Fibroblast of skin of right quadriceps (primary cell): Measurements from ENCODE around the gene SKOR1.

Experiments
- DNase-seq: peaks from one replicate; pipeline ENCODE4 v3.0.0-alpha.2; 2013

The SKOR1 gene

DNA sequence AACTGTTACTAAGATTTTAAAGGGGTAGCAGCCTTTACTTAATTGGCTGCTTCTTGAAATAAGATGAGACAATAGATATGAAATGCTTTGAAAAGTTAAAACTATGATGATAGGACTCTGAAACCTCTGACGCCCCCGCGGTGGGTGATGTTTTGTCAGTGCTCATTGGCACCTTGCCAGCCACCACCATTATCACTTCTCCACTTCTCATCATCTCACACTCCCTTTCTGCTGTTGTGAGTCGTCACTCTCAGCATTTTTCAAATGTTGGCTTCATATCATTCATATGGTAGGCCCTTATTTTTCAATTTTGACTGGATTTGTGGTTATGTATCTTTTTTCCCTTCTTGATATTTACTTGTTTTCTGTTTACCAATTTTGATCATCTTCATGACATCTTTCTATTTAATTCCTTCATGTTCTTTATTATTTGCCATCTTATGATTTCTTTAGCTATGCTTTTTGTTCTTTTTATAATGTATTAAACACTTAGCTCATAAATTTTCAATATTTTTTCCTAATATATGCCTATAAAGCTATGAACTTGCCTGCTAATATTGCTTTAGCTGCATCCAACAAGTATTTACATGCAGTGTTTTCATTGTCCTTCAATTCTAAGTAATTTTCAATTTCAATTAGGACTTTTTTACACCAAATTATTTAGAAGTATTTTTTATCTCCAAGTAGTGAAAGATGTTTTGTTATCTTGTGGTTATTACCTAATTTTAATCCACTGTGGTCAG, 30.3 kb upstream of the SKOR1 start:
- no peak for DNase-seq

DNA sequence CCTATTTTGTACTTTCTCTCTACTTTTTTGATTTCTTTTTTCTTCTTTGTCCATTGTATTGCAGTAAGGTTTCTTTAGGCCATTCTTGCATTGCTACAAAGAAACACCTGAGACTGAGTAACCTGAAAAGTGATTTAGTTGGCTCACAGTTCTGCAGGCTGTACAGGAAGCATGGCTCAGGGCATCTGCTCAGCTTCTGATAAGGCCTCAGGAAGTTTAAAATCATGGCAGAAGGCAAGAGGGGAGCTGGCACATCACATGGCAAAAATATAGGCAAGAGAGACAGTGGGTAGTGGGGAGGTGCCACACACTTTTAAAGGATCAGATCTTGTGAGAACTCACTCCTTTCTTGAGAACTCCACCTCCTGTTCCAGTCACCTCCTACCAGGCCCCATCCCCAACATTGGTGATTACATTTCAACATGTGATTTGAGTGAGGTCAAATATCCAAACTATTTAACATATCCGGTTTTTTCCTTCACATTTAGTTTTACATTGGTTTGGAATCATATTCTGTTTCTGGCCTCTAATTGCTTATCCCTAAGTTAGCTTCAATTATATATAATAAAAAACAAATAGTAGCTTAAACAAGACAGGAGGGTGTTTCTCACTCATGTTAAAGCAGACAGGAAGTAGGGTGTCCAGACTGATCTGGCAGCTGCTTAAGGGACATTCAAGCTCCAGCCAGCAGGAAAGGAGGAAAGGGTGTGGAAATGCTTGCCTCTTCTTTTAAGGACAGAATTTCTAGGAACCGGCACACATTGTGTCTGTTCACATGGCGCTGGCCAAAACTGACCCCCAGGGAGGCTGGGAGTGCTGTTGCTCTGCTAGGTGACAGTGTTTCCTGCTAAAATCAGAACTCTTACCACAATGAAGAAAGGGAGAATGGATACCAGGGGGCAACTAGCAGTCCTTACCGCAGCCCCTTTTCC, 28.8 kb upstream of the SKOR1 start:
- DNase-seq: no peak

DNA sequence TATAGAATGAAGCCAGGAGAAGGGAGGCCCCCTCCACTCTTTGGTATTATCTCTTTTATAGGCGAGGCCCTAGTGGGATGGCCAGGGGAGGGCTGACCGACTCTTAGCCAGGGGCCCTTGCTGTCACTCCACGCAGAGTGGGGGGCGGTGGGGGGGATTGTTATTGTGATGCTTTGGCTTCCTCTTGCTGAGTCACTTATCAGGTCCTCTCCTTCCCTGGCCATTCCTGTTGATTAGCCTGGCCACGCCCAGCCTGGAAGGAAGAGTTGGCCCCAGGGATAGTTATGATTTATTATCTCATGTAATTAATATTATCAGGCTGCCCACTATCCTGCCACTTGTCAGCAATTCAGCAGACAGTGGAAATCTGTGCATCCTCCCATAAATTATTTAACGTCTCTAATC, 25.5 kb upstream of the SKOR1 start:
- no peak for DNase-seq

DNA sequence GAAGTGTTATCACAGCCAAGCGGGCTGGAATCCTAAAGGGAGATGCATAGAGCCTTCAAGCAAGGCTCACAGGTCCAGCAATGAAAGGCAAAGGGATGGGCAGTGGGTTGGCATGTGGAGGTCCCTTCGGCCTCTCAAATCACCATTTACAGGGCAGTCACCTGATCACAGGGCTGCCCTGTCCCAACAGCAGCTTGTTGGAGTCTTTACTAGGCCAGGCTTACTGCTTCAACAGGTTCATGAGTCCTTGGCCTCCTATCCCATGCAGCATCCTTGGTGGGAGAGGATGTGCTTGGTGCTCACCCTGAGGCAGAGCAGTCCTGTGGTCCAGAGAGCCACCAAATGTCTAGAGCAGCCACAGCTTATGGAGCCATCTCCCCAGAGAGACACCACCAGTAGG, 24.2 kb upstream of the SKOR1 start:
- no peak for DNase-seq

DNA sequence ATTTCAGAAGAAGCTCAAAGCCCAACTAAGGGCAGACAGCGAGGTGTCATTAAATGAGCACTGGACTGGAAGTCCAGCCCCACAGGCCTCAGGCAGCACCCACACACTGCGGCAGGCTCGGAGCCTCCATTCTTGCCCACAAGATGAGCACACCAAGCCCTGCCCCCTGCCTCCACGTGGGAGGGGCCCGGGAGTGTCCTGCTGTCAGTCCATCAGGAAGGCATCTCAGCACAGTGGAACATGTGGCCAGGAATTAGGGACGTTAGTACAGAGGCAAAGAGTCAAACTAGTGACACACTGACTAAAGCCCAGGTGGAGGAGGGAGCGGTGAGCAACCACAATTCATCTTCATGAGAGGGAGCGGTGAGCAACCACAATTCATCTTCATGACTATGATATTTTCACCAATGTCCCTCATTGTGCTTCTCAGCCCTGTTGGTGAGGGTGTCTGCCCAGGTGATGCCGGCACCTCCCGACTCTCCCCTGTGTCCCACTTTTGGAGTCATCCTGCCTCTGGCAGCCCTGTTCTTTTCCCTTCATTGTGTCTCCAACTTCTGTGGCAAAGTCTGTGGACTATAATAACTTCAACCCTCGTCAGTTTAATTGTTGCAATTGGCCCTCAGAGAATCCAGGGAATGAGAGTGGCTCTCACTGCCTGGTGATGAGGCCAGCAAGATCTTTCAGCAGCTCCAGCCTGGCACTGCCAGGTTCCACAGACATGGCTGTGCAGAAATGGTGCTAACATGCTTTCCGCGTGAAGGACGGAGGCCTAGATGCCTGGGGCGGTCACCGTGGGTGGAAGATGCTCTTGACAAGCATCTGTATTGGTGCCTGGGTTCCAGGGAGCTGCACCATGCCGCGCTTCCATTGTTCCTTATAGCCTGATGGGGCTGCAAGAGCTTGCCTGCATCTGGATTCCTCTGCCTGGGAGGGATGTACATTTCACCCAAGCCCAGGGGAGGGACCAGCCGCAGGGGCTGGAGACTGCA, 23.1 kb upstream of the SKOR1 start:
- no peak for DNase-seq

DNA sequence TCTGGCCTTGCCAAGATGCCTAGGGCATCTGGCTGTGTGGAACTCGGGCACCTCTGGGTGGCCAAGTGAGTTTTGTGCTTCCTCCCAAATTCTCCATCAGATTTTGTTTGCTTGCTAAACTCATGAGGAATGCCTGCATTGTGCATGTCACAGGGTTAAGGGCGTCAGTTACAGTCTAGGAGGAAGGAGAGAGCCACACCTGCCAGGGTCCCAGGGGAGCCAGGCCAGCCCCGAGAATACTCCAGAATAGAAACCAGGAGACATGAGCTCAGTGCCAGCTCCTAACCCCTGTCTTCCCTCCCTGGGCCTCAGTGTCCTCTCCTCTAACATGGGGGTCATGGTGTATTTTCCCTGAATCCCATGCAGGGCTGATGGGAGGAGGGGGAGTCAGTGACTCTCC, 22.0 kb upstream of the SKOR1 start:
- no peak for DNase-seq

DNA sequence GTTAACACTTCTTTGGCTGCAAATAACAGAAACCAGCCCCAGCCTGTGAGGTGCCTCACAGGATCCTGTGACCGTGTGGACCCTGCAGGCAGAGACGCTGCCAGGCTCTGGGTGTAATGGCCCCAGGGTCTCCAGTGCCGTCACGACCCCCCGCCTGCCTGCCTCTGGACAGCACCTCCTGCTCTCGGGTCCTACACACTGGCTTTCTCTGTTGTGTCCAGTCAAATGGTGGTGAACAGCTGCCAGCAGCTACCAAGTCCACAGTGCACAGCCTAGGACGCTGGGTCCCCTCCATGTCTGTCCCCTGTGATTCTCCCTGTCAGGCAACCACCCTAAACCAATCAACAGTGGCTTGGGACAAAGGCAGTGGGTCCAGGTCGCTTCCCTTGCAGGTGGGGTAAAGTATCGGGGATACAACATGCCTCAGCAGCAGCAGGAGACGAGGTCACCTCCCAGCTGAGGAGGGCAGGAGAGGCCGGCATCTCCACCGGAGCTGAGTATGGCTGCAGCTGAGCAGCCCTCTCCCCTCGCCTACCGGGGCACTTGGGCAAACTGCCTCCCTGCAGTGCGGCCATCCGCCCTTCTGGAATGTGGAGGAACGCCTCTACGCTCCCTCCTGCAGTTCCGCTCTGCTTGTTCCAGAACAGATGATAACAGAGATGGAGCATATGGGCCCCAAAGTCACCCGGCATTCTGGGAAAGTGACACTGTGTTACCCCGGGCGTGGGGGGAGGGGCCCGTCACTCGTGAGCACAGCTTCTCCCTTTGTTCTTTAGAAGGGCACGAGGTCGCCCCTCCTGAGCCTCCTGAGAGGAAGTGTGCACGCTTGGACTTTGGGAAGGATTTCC, 21.1 kb upstream of the SKOR1 start:
- DNase-seq: no peak

DNA sequence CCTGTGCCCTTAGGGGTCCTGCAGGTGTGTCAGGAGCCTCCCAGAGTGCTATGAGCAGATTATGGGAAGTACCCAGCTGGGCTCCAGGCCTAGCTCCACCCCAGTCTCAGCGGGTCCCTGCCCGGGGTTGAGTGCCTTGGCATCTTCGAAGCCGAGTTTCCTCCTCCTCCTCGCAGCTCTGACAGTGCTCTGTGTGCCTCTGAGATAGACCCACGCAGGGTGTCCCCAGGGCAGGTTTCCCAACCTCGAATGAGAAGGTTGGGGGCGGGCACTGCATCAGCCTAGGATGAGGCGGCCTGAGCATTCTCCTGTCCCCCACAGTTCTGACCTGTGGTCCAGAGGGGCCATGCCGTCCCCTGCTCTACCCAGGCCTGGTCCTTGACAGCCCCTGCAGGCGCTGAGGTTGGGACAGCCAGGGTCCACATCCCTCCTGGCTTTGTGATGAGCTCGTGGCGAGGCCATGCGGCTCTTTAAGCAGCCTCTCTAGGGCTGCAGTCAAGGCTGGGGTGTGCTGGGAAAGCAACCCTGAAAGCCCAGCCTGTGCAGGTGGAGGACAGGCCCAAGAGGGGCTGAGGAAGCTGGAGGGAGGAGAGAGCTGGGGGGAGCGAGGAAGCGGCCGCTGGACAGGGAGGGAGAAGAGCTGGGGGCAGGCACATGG, 20.2 kb upstream of the SKOR1 start:
- no peak for DNase-seq

DNA sequence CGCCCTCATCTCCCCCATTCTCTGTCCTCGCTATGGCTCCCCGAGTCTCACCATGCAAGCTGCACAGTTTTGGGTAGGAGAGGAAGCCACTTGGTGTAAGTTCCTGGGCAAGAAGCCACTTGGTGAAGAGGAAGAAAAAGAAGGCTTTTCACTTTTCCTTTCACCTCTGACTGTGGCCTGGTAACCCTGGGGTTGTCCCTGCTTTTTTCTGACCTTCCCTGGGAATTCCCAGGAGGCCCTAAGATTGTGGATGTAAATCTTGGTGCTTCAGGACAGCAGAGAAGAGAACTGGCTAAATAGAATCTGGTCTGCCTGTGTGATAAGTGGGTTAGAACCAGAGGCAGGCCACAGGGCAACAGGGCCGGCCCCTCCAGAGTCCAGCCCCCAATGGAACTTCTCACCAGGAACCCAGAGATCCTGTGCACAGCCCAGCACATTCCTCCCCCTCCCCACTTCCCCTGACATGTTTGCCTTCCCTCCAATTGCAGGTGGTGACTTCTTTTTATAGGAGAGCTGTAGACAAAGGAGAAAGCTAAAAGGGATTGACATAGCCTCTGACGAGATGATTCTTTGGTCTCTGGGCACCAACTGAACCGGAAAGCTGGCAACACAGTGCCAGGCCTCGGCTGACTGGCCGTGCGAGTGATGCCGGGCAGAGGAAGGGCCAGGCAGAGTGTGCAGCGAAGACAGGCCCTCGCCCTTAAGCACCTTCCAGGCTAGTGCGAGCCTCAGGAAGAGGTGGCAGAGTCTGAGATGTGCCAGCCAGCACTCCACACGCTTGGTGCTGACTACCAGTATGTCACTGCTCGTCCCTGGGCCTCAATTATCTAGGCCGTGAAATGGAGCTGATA, 19.4 kb upstream of the SKOR1 start:
- no peak for DNase-seq

DNA sequence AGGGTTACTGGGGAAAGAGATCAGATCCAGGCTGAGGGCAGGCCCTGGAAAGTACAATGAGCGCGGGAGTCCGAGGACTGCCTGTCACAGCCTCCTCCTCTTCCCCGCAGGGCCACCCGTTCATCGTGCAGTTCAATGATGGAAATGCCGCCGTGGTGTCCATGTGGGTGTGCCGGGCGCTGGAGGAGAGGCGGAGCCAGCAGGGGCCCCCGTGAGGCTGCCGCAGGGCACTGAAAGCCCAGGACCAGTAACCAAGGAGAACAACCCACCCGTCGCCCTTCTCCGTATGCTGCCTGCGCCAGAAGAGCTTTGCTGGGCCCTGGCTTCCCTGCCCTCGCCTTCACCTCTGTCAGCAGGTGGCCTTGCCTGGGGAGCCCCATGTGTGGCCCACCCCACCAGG, 18.8 kb upstream of the SKOR1 start:
- no peak for DNase-seq

DNA sequence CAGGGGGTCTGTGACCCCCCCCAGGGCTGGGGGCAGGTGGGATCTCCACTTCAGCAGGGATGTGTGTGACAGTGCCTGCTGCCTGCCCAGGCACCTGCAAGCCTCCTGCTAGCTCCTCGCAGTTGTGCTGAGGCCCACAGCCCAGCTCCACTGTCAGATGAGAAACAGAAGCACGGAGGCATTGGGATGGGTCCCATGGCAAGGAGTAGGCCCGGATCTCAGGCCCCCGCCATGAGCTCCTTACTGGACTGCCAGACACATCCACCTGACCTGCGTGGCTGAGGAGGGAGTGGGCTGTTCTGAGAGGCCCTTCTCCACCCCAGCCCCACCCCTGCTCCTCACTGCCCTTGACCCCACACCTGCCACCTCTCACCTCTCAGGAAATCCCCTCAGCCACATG, 18.2 kb upstream of the SKOR1 start:
- no peak for DNase-seq

DNA sequence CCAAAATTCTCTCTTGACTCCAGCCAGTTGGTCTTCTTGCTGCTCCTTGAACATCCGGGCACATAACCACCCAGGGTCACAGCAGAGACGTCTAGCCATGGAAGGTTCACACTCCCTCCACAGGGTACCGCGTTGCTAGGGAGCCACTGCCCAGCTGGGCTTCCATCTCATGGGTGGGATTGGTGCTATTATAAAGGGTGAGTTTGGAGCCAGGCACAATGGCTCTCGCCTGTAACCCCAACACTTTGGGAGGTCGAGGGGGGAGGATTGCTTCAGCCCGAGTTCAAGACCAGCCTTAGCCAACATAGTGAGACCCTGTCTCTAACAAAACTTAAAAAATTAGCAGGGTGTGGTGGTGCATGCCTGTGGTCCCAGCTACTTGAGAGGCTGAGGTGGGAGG, 17.5 kb upstream of the SKOR1 start:
- DNase-seq: no peak

DNA sequence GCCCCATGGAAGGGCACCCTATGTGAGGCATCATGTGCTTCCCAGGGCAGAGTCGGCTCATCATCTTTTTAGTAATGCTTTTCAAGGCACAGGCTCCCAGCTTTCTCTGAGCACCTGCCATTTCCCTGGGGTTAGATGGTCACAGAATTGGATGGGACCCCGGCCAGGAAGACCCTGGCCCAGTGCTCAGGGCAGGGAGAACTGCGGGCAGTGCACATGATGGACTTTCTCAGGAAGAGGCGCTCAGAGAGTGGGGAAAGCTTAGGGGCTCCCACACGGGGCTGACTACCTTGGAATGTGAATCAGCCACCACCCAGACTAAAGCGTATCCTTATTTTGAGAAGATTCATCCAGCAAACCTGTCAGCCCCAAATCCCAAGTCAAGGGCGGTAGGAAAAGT, 16.5 kb upstream of the SKOR1 start:
- no peak for DNase-seq

DNA sequence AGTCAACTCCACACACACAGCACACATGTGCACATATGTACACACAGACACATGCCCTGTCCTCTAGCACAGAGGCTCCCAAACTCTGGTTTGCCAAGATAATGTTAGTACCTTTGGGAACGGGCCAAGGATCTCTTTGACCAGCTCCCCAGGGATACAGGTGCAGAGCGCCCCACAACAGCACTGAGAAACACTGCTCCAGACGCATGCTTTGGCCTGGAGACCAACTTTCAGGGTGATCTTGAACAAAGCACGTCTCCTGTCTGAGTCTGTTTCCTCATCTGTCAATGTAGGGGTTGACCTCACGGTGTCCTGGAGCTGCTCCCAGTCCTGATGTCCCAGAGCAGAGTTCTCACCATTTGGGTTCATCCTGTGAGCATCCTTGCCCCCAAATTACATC, 15.9 kb upstream of the SKOR1 start:
- DNase-seq: no peak

DNA sequence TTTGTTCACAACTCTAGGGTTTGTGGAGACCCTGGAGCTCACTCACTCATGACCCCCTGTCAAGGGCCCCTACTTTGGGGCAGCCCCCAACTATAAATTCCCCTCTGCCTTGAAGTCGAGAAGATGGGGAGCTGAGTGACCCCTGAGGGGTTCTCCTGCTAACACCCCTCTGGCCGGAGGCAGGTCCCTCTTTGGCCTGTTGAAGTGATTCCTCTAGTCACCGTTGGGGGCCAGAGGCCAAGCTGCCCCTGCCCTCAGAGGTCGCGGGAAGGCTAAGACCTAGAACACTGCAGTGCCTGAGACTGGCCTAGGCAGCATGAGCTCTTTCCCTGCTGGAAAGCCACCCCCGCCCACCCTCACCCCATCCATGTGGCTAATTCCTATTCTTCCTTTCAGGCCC, 15.4 kb upstream of the SKOR1 start:
- DNase-seq: no peak

DNA sequence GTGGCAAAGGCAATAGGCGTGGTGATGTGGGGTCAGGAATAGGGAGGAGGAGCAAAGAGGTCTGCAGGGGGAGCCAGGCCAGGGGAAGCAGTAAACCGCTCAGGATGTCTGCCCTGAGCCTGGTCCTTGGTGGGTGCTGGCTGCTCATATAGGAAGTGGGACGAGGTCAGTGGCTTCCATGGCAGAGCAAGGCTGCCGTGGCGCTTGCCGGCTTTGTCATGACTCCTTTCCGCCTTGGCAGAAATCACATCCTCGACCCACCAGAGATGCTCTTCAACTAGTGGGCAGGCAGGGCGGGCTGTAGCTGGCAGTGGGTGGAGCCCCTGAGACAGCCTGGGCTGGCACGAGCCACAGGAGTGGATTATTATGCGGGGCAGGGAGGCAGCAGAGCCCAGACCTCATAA, 13.1 kb upstream of the SKOR1 start:
- no peak for DNase-seq

DNA sequence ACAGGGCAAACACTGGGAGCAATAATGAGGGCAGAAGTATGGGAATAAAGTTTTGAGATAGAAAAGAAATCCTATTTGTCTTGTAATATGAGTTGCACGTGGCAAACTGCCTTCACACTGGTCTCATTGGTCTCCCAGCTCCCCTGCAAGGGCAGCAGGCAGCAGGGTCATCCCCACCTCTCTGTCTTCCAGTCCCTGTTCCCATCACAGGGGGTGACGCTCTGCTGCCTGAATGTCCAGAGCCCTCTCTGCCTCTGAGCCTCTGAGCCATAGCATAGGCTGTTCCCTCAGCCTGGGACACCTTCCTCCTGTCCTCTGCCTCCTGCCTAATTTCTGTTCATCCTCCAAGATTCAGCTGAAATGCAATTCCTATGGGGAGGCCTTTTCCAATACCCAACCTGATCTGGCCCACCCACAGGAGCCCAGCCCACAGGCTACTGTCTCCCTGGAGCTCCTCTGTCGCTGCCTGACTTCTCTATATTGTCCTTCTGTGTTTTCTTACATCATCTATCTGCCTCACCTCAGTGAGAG, 12.1 kb upstream of the SKOR1 start:
- DNase-seq: no peak

DNA sequence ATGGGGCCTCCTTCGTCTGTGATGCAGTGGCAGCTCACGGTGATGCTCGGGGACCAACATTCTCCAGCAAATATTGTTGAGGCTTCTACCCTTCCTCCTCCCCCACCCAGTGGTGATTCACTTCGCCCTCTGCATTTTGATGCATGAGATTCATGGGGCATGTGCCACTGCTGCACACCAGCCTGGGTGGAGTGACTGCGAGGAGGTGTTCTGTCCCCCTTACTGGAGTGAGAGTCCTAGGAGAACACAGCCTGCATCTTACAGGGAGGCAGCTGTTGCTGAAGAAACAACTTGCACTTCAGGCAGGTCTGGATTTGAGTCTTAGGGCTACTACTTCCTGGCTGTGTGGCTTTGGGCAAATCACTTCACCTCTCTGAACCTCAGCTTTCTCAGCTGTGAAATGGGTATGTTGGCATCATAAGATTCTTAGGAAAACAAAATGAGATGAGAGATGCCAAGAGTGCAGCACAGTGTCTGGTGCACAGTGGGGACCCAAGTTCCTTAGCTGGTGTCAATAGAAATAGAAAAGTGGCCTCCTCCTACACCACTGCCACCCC, 10.2 kb upstream of the SKOR1 start:
- no peak for DNase-seq

DNA sequence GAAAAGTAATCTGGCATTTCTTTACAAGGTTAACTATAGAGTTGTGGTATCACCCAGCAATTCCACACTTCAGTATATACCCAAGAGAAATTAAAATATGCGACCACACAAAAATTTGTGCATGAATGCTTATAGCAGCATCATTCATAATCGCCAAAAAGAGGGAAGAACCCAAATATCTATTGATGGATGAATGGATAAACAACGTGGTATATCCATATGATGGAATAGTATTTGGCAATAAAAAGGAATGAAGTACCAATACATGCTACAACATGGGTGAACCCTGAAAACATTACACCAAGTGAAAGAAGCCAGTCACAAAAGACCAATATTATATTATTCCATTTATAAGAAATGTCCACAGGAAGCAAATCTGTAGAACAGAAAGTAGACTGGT, 8.6 kb upstream of the SKOR1 start:
- DNase-seq: no peak

DNA sequence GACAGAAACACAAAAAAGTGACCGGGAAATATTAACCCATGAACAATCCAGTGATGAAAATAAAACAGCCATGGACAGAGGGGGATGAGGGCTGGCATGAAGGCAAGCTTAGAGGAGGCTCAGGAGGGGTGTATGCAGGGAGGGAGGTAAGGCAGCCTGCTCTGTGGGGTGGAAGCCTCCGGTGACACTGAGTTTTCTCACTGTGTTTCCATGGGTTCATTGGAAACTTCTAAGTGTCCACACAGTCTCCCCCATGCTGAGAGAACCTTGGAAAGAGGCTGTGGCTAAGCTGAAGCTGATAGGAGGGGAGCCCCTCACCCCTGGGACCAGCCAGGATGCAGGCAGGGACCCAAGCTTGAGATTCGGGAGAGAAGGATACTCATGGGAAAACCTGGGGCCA, 6.8 kb upstream of the SKOR1 start:
- DNase-seq: no peak
